H1 (cell line): ENCODE results near the gene KRTAP12-2.

Source experiments
- EP300 ChIP-seq, 2 experiments: IDR thresholded peaks; 1 replicate in 1 of 2; 2 replicates in 1 of 2; pipeline ENCODE4 v1.6.1; 2011 to 2012; ENCODE audit warnings: low read depth in 2 of 2, low read length in 2 of 2, mild to moderate bottlenecking in 2 of 2, borderline replicate concordance in 1 of 2, inconsistent platforms in 1 of 2, moderate library complexity in 1 of 2
- EZH2 ChIP-seq: fragments of 200-600 bp; sonication (generic); IDR thresholded peaks from 2 replicates; pipeline ENCODE4 v1.7.1; 2012; ENCODE audit warnings: low read depth, mild to moderate bottlenecking, moderate library complexity, low read length, inconsistent platforms; ENCODE audit not compliant: severe bottlenecking
- HDAC6 ChIP-seq: IDR thresholded peaks from one replicate; pipeline ENCODE4 v1.7.1; 2012; ENCODE audit warnings: low read depth, mild to moderate bottlenecking, inconsistent platforms, low read length, moderate library complexity
- JUND ChIP-seq: IDR thresholded peaks from 2 replicates; pipeline ENCODE4 v1.6.1; 2011; ENCODE audit warnings: mild to moderate bottlenecking, improper control_type of control experiment, low read length
- MAFK ChIP-seq: IDR thresholded peaks from 2 replicates; pipeline ENCODE4 v1.6.1; 2012; ENCODE audit warnings: low read depth, mild to moderate bottlenecking, improper control_type of control experiment, low read length
- MAX ChIP-seq: IDR thresholded peaks from 2 replicates; pipeline ENCODE4 v1.6.1; 2012; ENCODE audit warnings: inconsistent platforms
- POLR2A ChIP-seq, 2 experiments: IDR thresholded peaks; 1 replicate in 1 of 2; 2 replicates in 1 of 2; pipeline ENCODE4 v1.6.1; 2011; ENCODE audit warnings: low read depth in 2 of 2, low read length in 2 of 2, mild to moderate bottlenecking in 2 of 2; ENCODE audit errors: control extremely low read depth in 1 of 2
- RAD21 ChIP-seq, 2 experiments: IDR thresholded peaks in 1 of 2; conservative IDR thresholded peaks in 1 of 2; 2 replicates each; pipeline ENCODE4 v1.6.1; 2011; ENCODE audit warnings: low read depth in 2 of 2, low read length in 2 of 2, improper control_type of control experiment in 1 of 2, inconsistent platforms in 1 of 2, mild to moderate bottlenecking in 1 of 2, moderate library complexity in 1 of 2
- RFX5 ChIP-seq: IDR thresholded peaks from 2 replicates; pipeline ENCODE4 v1.6.1; 2011; ENCODE audit warnings: low read depth, low read length, improper control_type of control experiment, borderline replicate concordance
- SIX5 ChIP-seq: IDR thresholded peaks from 2 replicates; pipeline ENCODE4 v1.6.1; 2011; ENCODE audit warnings: mild to moderate bottlenecking, low read depth, low read length
- TEAD4 ChIP-seq: IDR thresholded peaks from 2 replicates; pipeline ENCODE4 v1.6.1; 2012; ENCODE audit warnings: low read depth, low read length, inconsistent platforms, mixed read lengths
- TF ChIP-seq, protein P1 (sequence below), 3 experiments: IDR thresholded peaks; 1 replicate in 2 of 3; 2 replicates in 1 of 3; pipeline versions ENCODE4 v1.5.1 to v1.6.1; 2011; ENCODE audit warnings: low read length in 3 of 3, mild to moderate bottlenecking in 3 of 3, inconsistent platforms in 2 of 3, low read depth in 1 of 3, moderate library complexity in 1 of 3; ENCODE audit not compliant: insufficient read depth in 1 of 3; ENCODE audit errors: control extremely low read depth in 1 of 3

DNA sequence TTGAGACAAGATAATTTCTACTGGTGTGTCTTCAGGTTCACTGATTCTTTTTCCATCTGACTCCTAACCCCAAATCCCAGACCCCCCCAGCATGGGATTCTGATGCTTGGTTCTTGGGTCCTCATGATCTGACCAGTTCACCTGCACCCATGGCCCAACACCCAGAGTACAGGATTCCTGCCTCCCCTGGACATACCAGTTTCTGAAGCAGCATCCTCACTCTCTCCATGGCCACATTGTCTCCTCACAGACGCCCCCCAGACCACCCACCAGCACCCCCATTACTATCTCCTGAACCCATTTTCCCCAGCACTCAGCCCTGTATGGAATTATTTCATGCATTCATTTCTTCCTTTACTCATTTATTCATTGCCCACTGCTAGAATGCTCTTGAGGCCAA, 9.9 kb downstream of the KRTAP12-2 start:
- TF ChIP-seq JUND (no peak), EP300 (IDR thresholded peaks at IDR 0.05; ENCODE audit: borderline replicate concordance in 1 of 2, low read depth in 2 of 2, low read length in 2 of 2) (no peak), POLR2A (IDR thresholded peaks at IDR 0.05; ENCODE audit: control extremely low read depth in 1 of 2, low read depth in 2 of 2, low read length in 2 of 2) (no peak), MAX (no peak), SIX5 (no peak), MAFK (no peak), HDAC6 (no peak), RAD21 (IDR thresholded peaks at IDR 0.05 in 1 of 2, conservative IDR thresholded peaks at IDR 0.05 in 1 of 2; ENCODE audit: low read depth in 2 of 2, low read length in 2 of 2) (no peak), TEAD4 (no peak), EZH2 (no peak), RFX5 (no peak)
- TF ChIP-seq, protein P1, sequence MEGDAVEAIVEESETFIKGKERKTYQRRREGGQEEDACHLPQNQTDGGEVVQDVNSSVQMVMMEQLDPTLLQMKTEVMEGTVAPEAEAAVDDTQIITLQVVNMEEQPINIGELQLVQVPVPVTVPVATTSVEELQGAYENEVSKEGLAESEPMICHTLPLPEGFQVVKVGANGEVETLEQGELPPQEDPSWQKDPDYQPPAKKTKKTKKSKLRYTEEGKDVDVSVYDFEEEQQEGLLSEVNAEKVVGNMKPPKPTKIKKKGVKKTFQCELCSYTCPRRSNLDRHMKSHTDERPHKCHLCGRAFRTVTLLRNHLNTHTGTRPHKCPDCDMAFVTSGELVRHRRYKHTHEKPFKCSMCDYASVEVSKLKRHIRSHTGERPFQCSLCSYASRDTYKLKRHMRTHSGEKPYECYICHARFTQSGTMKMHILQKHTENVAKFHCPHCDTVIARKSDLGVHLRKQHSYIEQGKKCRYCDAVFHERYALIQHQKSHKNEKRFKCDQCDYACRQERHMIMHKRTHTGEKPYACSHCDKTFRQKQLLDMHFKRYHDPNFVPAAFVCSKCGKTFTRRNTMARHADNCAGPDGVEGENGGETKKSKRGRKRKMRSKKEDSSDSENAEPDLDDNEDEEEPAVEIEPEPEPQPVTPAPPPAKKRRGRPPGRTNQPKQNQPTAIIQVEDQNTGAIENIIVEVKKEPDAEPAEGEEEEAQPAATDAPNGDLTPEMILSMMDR (IDR thresholded peaks at IDR 0.05; ENCODE audit: control extremely low read depth in 1 of 3, insufficient read depth in 1 of 3, low read depth in 1 of 3, low read length in 3 of 3): no peak
